Mesothelial cell of epicardium (in vitro differentiated cells): ENCODE data around the gene FTCDNL1. TPM values are rescaled to one million over a fixed set of nuclear protein-coding genes. Genes with fewer than 3 reads are reported as not detected.

Experiments used
- DNase-seq, 2 experiments: peaks; one replicate each; pipeline ENCODE4 v3.0.0; 2021; ENCODE audit warnings: low spot score in 2 of 2; ENCODE audit not compliant: unreplicated experiment in 2 of 2
- H3K27ac Mint-ChIP-seq: 2 replicates; pipeline ENCODE4 v1.8.0; 2021; ENCODE audit warnings: mixed read lengths
- H3K27me3 Mint-ChIP-seq: 2 replicates; pipeline ENCODE4 v1.8.0; 2021; ENCODE audit warnings: low read depth, mixed read lengths
- H3K36me3 Mint-ChIP-seq: 2 replicates; pipeline ENCODE4 v1.8.0; 2021; ENCODE audit warnings: mixed read lengths
- H3K4me1 Mint-ChIP-seq: 2 replicates; pipeline ENCODE4 v1.8.0; 2021; ENCODE audit warnings: mixed read lengths
- H3K4me3 Mint-ChIP-seq: 2 replicates; pipeline ENCODE4 v1.8.0; 2021; ENCODE audit warnings: mild to moderate bottlenecking, moderate library complexity, mixed read lengths
- H3K9me3 Mint-ChIP-seq: 2 replicates; pipeline ENCODE4 v1.8.0; 2021; ENCODE audit warnings: mixed read lengths
- total RNA-seq: library from RNA; stranded (reverse); gene quantifications from 3 replicates; pipeline ENCODE4 v1.2.1, GENCODE V29; 2021
- TF ChIP-seq, protein P1 (sequence below): fragments of 200-600 bp; sonication (generic); IDR thresholded peaks from one replicate; pipeline ENCODE4 v1.5.0; 2021; ENCODE audit warnings: antibody characterized with exemption; ENCODE audit not compliant: unreplicated experiment

The FTCDNL1 gene
- total RNA-seq, 1 donor from 2014 or later: 2.1 TPM

DNA sequence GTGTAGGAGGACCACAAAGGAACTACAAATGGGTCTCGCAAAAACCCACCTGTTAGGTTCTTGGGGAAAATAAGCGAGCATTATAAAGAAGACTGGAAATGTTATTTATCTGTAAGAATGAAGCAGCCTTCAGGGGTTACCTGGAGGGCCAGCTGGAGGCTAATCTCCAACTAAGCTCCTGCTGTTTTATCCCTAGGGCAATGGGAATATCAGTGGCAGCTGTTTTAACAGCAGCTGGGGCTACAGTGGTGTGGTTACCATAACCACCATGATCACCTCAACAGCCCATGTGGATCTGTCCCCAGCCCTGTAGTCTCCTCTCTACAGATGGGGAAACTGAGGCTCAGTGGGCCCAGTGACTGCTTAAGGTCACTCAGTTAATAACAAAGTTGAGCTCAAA, 108.1 kb downstream of the FTCDNL1 start:
- TF ChIP-seq, protein P1, sequence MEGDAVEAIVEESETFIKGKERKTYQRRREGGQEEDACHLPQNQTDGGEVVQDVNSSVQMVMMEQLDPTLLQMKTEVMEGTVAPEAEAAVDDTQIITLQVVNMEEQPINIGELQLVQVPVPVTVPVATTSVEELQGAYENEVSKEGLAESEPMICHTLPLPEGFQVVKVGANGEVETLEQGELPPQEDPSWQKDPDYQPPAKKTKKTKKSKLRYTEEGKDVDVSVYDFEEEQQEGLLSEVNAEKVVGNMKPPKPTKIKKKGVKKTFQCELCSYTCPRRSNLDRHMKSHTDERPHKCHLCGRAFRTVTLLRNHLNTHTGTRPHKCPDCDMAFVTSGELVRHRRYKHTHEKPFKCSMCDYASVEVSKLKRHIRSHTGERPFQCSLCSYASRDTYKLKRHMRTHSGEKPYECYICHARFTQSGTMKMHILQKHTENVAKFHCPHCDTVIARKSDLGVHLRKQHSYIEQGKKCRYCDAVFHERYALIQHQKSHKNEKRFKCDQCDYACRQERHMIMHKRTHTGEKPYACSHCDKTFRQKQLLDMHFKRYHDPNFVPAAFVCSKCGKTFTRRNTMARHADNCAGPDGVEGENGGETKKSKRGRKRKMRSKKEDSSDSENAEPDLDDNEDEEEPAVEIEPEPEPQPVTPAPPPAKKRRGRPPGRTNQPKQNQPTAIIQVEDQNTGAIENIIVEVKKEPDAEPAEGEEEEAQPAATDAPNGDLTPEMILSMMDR: no peak
- H3K27ac Mint-ChIP-seq: no peak overlapping the region
- H3K4me3 Mint-ChIP-seq: no peak overlapping the region
- no peaks in the 10 kb centered on the region for H3K36me3 Mint-ChIP-seq
- DNase-seq: no peak
- H3K9me3 Mint-ChIP-seq: no peaks in the 10 kb centered on the region
- peaks cover 55% of the 10 kb centered on the region for H3K4me1 Mint-ChIP-seq
- H3K27me3 Mint-ChIP-seq: peaks cover 32% of the 10 kb centered on the region

DNA sequence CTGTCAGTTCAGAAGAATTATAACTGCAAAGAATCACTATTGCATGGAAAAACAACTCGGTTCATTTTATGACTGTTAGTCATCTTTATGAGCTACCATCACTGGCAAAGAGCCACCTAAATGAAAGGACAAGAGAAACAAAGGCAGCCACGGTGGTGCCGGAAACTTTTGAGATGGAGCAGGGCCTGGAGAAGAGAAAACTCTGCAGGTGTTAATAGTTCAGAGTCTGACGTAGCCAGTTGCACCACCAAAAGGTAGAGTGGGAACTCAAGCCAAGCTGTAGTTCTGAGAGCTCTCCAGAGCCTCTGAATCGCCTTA, 110.9 kb downstream of the FTCDNL1 start:
- H3K36me3 Mint-ChIP-seq: no peaks in the 10 kb centered on the region
- H3K27ac Mint-ChIP-seq: peak overlapping the region; percentile 18
- DNase-seq: no peak
- H3K4me3 Mint-ChIP-seq: no peak overlapping the region
- peaks cover 41% of the 10 kb centered on the region for H3K27me3 Mint-ChIP-seq
- no peaks in the 10 kb centered on the region for H3K9me3 Mint-ChIP-seq
- H3K4me1 Mint-ChIP-seq: peaks cover 35% of the 10 kb centered on the region
- TF ChIP-seq, protein P1: no peak

DNA sequence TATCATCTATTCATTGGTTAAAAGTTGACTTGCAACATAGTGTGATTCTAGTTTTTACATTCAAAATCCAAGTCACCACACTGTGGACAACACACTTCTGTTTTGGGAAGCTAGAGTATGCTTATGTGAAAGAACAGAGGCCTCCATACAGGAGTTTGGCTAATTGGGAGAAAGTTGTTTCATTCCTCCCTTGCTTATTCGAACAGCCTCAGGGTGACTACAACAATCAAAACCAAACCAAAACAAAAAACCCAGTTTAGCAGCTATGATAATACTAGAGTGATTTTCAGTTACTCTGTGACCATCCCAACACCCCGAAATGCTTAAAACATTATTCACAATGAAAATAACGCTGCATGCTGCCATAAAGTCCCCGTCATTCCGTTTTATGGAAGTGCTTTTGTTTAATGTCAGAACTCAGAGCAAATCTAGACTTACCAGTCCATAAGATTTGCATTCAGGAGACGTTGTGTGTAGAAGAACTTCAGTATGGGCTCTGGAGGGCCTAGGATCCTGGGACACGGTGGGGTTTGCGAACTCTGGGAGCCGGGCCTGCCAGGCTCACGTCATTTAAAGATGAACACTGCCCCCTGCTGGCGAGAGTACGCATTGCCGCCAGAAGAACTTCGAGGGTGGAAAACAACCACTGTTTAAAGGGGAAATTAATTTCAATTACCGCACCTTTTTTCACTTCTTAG, 111.4 kb downstream of the FTCDNL1 start:
- Mint-ChIP-seq H3K4me3 (no peak overlapping the region), H3K27ac (peak overlapping the region; percentile 18), H3K4me1 (peaks cover 30% of the 10 kb centered on the region), H3K9me3 (no peaks in the 10 kb centered on the region), H3K27me3 (peaks cover 41% of the 10 kb centered on the region), H3K36me3 (no peaks in the 10 kb centered on the region)
- TF ChIP-seq, protein P1: peak; percentile 99
- peak; percentile 58 to 89 for DNase-seq

DNA sequence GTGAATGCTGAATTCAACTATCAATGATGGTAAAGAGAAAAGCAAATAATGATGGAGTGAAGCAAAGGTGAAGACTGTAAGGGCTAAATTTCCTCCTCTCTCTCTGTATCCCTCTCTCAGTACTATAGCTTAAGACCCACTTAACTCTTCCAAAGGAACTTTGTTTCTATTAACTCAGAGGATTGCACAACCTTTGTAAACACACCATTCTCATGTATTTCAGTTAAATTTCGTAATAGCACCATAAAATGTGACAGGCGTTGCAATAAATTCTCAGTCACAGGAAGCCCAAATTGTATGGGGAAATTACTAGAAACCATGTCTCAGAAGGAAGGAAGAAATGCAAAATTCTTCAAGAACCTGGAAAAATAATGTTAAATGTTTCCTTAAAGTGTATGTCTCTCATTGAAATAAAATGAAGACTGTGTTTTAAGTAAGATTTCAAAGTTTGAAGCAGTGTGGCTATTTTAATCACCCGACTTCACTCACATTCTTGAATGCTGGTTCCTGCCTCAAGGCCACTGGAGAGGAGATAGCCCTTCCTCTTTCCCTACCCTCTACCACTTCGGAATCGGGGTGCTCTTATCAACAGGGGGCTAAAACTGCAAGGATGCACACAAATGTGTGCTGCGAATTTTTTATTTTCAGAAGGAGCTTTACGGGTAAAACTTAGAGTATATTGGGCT, 112.1 kb downstream of the FTCDNL1 start:
- TF ChIP-seq, protein P1: no peak
- Mint-ChIP-seq H3K27ac (no peak overlapping the region), H3K9me3 (no peaks in the 10 kb centered on the region), H3K27me3 (peaks cover 44% of the 10 kb centered on the region), H3K4me3 (no peak overlapping the region), H3K36me3 (no peaks in the 10 kb centered on the region), H3K4me1 (peaks cover 26% of the 10 kb centered on the region)
- no peak for DNase-seq

DNA sequence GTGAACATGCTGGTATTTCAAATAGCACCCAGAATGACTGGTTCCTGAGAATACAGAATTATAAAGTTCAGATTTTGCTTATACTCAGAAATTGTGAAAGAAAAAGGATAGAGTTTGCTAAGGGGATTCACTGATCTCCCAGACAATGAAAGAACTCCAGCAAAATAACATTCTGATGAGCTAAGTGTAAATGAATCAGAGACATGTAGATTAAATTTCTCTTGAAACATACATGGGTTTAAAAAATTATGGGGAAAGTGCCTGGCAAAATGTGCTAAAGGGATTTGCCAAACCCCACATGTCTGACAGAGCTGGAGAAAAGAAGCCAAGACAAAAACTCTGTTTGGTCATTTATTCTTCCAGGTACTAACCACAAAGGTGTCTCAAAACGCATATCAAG, 116.3 kb downstream of the FTCDNL1 start:
- peaks cover 8% of the 10 kb centered on the region for H3K9me3 Mint-ChIP-seq
- H3K36me3 Mint-ChIP-seq: no peaks in the 10 kb centered on the region
- no peak overlapping the region for H3K27ac Mint-ChIP-seq
- TF ChIP-seq, protein P1: no peak
- peaks cover 30% of the 10 kb centered on the region for H3K27me3 Mint-ChIP-seq
- DNase-seq: no peak
- peaks cover 18% of the 10 kb centered on the region for H3K4me1 Mint-ChIP-seq
- no peak overlapping the region for H3K4me3 Mint-ChIP-seq
